HG03045 (cell line): ENCODE measurements around the gene KRT36.

ENCODE experiments used
- ATAC-seq: cut with Tn5 transposase; IDR thresholded peaks from one replicate; pipeline ENCODE4 v1.9.1; 2021; ENCODE audit warnings: mild to moderate bottlenecking, moderate library complexity; ENCODE audit not compliant: unreplicated experiment

Gene KRT36

GRCh38 chr17:41480136-41480535 is 9.6 kb downstream of the KRT36 start:
- ATAC-seq: no peak

DNA sequence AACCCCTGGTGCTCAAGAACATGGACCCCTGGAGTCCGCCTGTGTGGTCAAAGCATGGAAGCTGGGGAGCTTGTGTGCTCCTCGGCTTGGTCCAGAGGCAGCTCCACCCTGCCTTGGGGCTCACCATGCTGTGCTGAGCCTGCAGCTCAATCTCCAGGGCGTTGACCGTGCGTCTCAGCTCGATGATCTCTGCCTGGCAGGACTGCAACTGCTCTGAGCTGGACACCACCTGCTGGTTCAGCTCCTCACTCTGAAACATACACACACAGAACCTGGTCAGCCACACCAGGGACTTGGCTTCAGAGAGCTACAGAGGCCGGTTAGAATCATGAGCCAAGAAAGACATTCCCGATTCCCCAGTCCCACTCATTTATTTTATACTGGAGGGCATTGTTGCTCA is 11.5 kb downstream of the KRT36 start:
- no peak for ATAC-seq

DNA sequence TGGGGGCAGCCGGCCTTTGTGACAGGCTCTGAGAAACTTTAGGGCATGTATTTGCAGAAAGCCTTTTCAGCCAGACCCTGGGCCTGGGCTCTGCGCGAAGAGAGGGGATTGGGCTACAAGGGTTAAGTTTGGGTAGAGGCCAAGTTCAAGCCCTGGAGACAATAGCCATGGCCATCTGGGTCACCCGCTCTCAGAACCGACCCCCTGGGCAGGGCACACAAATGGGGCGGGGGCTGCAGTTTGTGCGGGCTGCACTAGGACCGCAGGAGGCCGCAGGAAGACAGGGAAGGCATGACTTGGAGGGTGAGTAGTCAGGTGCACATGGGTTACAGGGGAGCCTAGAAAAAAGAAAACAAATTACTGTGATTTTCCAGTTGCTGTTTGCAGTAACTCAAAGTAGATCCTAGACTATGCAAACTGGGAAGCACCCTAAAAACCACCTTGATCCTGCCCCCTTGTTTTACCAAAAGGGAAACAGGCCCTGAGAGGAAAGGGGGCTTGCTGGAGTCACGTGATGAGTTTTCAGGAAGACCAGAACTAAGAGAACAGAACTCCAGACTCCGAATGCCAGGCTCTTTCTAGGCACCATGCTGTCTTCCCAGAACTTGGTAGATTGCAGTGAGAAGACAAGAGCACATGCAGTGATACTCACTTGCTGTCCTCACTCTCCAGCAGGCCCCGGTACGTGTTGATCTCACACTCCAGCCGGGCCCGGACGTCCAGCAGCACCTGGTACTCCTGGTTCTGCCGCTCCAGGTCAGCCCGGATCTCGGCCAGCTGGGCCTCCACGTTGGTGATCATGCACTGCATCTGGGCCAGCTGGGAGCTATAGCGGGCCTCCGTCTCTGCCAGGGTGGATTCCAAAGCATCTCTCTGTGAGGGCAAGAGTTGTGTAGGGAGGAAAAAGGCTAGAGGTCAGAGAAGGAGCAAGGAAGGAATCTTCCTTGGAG is 12.6 kb downstream of the KRT36 start:
- ATAC-seq: no peak

DNA sequence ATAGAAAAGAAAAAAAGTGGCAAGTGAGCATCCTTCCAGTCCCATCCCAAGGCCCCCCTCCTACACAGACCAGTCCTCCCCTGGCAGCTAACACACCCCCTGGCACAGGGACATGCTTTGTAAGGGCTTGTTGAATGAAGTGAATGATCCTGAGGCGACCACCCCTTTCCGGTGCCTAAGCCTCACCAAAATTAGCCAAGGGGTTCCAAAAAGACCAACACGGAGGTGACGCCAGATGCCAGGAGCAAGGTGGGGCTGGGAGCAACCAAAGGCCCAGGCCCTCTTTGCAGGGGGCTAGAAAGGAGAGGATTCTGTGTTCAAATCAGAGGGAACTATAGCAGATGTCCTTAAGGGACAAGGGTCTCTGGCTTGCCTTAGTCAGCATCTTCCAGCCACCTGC is 14.3 kb downstream of the KRT36 start:
- no peak for ATAC-seq

GRCh38 chr17:41474863-41475262 is 14.8 kb downstream of the KRT36 start:
- ATAC-seq: no peak

GRCh38 chr17:41468346-41468745 is 21.4 kb downstream of the KRT36 start:
- ATAC-seq: no peak

DNA sequence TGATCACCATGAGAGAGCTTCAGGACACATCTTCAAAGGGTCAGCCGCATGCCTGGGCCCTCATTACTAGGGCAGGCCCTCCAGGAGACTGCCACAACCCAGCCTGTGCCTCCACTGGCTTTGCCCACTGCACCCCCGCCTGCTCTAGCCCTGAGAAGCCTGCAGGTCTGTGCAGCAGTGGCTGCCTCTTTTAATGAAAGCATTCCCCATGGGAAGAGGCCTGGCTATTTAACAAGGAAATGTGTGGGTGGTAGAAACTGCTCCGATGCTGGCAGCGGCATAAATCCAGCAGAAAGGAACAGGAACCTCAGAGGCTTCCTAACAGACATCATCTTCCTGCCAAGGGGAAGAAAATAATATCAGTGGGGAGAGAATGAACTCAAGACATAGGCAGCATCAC is 22.1 kb downstream of the KRT36 start:
- ATAC-seq: no peak

DNA sequence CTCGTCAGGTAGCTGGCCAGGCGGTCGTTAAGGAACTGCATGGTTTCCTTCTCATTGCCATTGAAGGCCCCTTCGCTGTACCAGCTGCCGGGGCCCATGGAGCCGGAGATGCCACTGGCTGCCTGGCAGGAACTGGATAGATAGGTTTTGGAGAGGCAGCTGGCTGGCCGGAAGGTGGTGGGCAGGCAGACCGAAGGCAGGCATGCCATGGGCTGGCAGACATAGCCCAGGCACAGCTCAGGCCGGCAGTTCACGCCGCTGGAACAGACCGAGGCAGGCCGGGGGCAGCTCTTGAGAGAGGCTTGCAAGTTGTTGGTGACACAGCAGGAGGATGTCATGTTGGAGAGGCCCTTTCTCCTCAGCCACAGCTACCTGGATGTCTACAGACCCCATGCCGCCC is 22.7 kb downstream of the KRT36 start, which contains the start of gene KRT32:
Gene KRT32 (minus strand): TSS at position 399 of the 400 bp plus-strand sequence. CDS start 61 bp downstream, at position 338.
- no peak for ATAC-seq

- no peak for ATAC-seq
Observed at GRCh38 chr17:41464682-41465081, 25.0 kb downstream of the KRT36 start.

- no peak for ATAC-seq
Observed at GRCh38 chr17:41464173-41464572, 25.5 kb downstream of the KRT36 start.

DNA sequence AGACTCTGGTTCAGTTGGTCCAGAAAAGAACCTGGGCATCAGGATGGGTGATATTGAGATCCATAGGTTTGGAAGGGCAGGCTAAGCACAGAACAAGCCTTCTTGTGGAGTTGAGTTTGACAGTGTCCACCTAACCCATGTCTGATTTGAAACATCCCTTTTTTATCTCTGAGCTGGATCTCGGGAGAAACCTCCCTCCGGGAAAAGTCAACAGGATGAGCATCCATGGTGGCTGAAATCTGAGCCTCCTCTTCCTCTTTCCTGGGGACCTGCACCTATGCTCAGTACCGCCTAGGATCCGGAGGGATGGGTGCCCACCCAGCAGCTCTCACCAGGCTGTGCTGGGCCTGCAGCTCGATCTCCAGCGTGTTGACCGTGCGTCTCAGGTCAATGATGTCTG is 26.0 kb downstream of the KRT36 start:
- no peak for ATAC-seq

- no peak for ATAC-seq
Observed at GRCh38 chr17:41462705-41463104, 27.0 kb downstream of the KRT36 start.

GRCh38 chr17:41457676-41458075 is 32.0 kb downstream of the KRT36 start:
- ATAC-seq: no peak

DNA sequence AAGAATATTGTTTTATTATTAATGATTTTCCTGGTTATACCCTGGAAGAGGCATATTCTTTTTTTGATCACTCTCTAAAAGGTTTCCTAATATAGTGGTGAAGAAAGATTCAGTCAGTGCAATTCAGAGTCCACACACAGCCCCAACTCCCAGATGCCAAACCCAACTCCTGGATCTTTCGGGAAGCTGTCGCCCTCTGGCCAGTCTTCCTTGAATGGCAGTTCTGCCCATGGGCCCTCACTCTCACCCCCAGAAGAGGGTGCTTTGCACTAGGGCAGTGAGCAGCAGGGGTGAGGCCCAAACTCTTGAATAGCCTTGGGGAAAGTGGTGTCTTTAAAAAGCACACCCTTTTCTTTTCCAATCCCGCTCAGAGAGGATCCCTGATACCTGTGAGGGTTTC is 33.5 kb downstream of the KRT36 start:
- ATAC-seq: no peak

DNA sequence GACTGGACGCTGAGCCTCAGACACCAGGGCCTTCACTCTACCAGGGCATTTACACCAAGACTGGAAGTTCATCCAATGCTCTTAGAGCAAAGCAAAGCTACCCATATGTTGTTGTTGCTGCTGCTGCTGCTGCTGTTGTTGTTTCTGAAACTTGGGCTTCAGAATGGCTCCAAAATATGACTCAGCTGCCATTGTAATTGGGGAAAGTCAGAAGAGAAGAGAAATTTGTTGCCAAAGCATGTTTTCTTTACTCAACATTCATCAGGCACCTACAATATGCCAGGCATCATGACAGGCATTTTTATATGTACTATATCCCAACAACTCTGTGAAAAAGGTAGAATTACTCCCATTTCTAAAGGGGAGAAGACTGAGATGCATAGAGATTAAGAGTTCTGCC is 34.5 kb downstream of the KRT36 start:
- ATAC-seq: no peak

DNA sequence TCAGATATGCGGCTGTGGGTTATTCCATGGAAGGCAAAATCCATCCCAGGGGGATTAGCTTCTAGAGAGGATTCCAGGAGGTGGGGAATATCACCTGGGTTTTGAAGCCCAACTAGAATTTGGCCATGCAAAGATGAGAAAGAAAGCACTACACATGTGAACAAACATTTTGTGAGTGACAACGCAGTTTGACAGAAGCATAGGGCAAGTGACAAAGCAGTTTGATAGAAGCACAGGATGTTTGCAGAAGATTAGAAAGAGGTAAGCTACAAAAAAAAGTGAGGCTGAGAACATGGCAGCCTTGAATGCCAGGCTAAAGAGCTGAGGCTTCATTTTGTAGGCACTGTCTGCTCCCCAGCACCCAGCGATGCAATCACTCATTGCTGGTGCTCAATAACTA is 36.6 kb downstream of the KRT36 start:
- no peak for ATAC-seq

GRCh38 chr17:41452281-41452680 is 37.4 kb downstream of the KRT36 start:
- no peak for ATAC-seq

DNA sequence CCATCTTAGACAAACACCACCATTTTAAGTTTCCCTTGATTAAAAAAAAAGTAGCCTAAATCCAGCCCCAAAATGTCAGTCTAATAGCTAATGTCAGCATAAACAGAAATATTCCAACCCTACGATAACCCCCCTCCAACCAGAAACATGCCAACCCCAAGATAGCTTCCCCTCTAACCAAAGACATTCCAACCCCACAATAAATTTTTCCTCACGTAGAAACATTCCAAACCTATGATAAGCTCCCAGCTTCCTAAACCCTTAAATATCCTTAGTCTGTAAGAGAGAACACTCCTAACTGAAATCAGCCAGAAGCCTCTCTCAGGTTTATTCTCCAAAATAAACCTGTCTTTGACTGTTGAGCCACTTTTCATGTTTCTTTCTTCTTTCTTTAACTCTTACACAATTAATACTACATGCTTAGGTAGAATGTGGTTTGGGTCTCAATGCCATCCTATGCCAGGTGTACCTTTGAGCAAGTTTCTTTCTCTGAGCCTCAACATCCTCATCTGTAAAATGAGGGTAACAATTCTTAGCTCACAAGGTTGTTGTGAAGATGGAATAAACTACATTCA is 38.5 kb downstream of the KRT36 start:
- no peak for ATAC-seq

GRCh38 chr17:41449008-41449407 is 40.7 kb downstream of the KRT36 start:
- no peak for ATAC-seq

- no peak for ATAC-seq
Observed at GRCh38 chr17:41448506-41448905, 41.2 kb downstream of the KRT36 start.

GRCh38 chr17:41446806-41447205 is 42.9 kb downstream of the KRT36 start:
- no peak for ATAC-seq

- ATAC-seq: no peak
Observed at GRCh38 chr17:41444640-41445039, 45.1 kb downstream of the KRT36 start.
